Measurements from ENCODE around the gene A4GALT.

The A4GALT gene

DNA sequence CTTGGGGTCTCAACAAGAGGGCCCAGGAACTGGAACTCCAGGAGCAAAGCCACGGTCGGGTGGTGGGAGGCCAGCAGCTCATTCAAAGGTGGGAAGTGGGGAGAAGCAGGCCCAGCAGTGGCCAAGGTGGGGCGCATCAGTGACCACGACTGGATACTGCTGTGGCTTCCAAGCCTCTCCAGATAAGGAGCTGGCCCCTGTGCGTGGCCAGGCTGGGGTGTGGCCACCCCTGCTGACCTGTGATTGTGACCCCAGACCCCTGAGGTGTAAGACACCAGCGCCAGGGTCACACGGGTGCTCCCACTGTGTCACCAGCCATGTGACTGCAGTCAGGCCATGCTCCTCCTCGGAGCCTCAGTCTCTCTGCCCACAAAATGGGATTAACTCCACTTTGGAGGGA, 20.3 kb downstream of the A4GALT start:
- no peak for TF ChIP-seq EZH2 (IDR thresholded peaks at IDR 0.05; ENCODE audit: borderline replicate concordance, low read length)
- TF ChIP-seq, protein P1, sequence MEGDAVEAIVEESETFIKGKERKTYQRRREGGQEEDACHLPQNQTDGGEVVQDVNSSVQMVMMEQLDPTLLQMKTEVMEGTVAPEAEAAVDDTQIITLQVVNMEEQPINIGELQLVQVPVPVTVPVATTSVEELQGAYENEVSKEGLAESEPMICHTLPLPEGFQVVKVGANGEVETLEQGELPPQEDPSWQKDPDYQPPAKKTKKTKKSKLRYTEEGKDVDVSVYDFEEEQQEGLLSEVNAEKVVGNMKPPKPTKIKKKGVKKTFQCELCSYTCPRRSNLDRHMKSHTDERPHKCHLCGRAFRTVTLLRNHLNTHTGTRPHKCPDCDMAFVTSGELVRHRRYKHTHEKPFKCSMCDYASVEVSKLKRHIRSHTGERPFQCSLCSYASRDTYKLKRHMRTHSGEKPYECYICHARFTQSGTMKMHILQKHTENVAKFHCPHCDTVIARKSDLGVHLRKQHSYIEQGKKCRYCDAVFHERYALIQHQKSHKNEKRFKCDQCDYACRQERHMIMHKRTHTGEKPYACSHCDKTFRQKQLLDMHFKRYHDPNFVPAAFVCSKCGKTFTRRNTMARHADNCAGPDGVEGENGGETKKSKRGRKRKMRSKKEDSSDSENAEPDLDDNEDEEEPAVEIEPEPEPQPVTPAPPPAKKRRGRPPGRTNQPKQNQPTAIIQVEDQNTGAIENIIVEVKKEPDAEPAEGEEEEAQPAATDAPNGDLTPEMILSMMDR (IDR thresholded peaks at IDR 0.05; ENCODE audit: low read length), result no peak
- Histone ChIP-seq H3K4me1 (ENCODE audit: insufficient read depth, low read length, severe bottlenecking) (peaks cover 48% of the 10 kb centered on the region), H3K4me3 (ENCODE audit: low read depth, low read length, poor library complexity, severe bottlenecking) (no peak overlapping the region), H3K9ac (ENCODE audit: low read length) (no peak overlapping the region), H3K79me2 (ENCODE audit: insufficient read depth, low read length) (no peaks in the 10 kb centered on the region), H2AFZ (ENCODE audit: low read length) (no peak overlapping the region), H3K4me2 (ENCODE audit: low read length) (no peak overlapping the region), H3K27me3 (ENCODE audit: insufficient read depth, low read length) (no peaks in the 10 kb centered on the region), H3F3A (ENCODE audit: insufficient read depth, low read length) (no peaks in the 10 kb centered on the region), H3K36me3 (ENCODE audit: insufficient read depth, low read length) (no peaks in the 10 kb centered on the region), H3K9me2 (ENCODE audit: low read depth, low read length) (no peaks in the 10 kb centered on the region), H3K27ac (ENCODE audit: low read depth, low read length, poor library complexity, severe bottlenecking) (no peak overlapping the region), H3K9me3 (ENCODE audit: low read length) (no peaks in the 10 kb centered on the region), H4K20me1 (ENCODE audit: insufficient read depth, low read length) (no peaks in the 10 kb centered on the region)

GRCh38 chr22:42699976-42700352, 20.7 kb downstream of the A4GALT start:
- Histone ChIP-seq H3K4me1 (ENCODE audit: insufficient read depth, low read length, severe bottlenecking) (peaks cover 45% of the 10 kb centered on the region), H3K9ac (ENCODE audit: low read length) (no peak overlapping the region), H3K4me2 (ENCODE audit: low read length) (no peak overlapping the region), H3K36me3 (ENCODE audit: insufficient read depth, low read length) (no peaks in the 10 kb centered on the region), H3K27me3 (ENCODE audit: insufficient read depth, low read length) (no peaks in the 10 kb centered on the region), H2AFZ (ENCODE audit: low read length) (no peak overlapping the region), H3K4me3 (ENCODE audit: low read depth, low read length, poor library complexity, severe bottlenecking) (no peak overlapping the region), H3K9me3 (ENCODE audit: low read length) (no peaks in the 10 kb centered on the region), H3F3A (ENCODE audit: insufficient read depth, low read length) (no peaks in the 10 kb centered on the region), H4K20me1 (ENCODE audit: insufficient read depth, low read length) (no peaks in the 10 kb centered on the region), H3K9me2 (ENCODE audit: low read depth, low read length) (no peaks in the 10 kb centered on the region), H3K27ac (ENCODE audit: low read depth, low read length, poor library complexity, severe bottlenecking) (no peak overlapping the region), H3K79me2 (ENCODE audit: insufficient read depth, low read length) (no peaks in the 10 kb centered on the region)
- TF ChIP-seq, protein P1 (IDR thresholded peaks at IDR 0.05; ENCODE audit: low read length), result no peak
- TF ChIP-seq EZH2 (IDR thresholded peaks at IDR 0.05; ENCODE audit: borderline replicate concordance, low read length), result no peak

- Histone ChIP-seq H2AFZ (ENCODE audit: low read length) (no peak overlapping the region), H3K27ac (ENCODE audit: low read depth, low read length, poor library complexity, severe bottlenecking) (no peak overlapping the region), H3K9ac (ENCODE audit: low read length) (no peak overlapping the region), H3K36me3 (ENCODE audit: insufficient read depth, low read length) (no peaks in the 10 kb centered on the region), H3K4me1 (ENCODE audit: insufficient read depth, low read length, severe bottlenecking) (peaks cover 43% of the 10 kb centered on the region), H3K4me2 (ENCODE audit: low read length) (no peak overlapping the region), H3K79me2 (ENCODE audit: insufficient read depth, low read length) (no peaks in the 10 kb centered on the region), H3K4me3 (ENCODE audit: low read depth, low read length, poor library complexity, severe bottlenecking) (no peak overlapping the region), H3K9me2 (ENCODE audit: low read depth, low read length) (no peaks in the 10 kb centered on the region), H3K9me3 (ENCODE audit: low read length) (no peaks in the 10 kb centered on the region), H3F3A (ENCODE audit: insufficient read depth, low read length) (no peaks in the 10 kb centered on the region), H4K20me1 (ENCODE audit: insufficient read depth, low read length) (no peaks in the 10 kb centered on the region), H3K27me3 (ENCODE audit: insufficient read depth, low read length) (no peaks in the 10 kb centered on the region)
- no peak for TF ChIP-seq EZH2 (IDR thresholded peaks at IDR 0.05; ENCODE audit: borderline replicate concordance, low read length)
- TF ChIP-seq, protein P1 (IDR thresholded peaks at IDR 0.05; ENCODE audit: low read length), result no peak
Observed at GRCh38 chr22:42699281-42699975, 21.2 kb downstream of the A4GALT start.
